ENCODE data around the gene FBXW7.

The FBXW7 gene

DNA sequence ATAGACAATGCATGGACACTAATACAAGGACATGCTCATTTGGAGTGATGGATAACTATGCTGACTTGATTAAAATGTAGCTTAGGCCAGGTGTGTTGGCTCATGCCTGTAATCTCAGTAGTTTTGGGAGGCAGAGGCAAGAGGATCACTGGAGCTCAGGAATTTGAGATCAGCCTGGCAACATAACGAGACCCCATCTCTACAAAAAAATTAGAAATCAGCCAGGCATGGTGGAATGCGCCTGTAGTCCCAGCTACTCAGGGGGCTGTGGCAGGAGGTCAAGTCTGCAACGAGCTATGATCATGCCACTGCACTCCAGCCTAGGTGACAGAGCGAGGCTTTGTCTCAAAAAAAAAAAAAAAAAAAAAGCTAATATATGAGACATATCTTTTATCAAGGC is 196.3 kb downstream of the FBXW7 start:
- Histone ChIP-seq H3K36me3 (ENCODE audit: control insufficient read depth, insufficient read depth, low read length) (peaks cover 7% of the 10 kb centered on the region; the same call in 1 of the 2 replicates), H3K27me3 (ENCODE audit: control insufficient read depth, insufficient read depth, low read length) (no peaks in the 10 kb centered on the region), H3K9ac (ENCODE audit: low read length) (no peak overlapping the region), H3K9me3 (ENCODE audit: control insufficient read depth, insufficient read depth, low read depth, low read length) (no peaks in the 10 kb centered on the region), H3K27ac (ENCODE audit: low read depth, low read length) (no peak overlapping the region), H3K4me3 (ENCODE audit: low read depth, low read length) (no peak overlapping the region), H3K4me1 (ENCODE audit: control insufficient read depth, insufficient read depth, low read length) (no peaks in the 10 kb centered on the region)

- H3K27ac ChIP-seq (ENCODE audit: low read depth, low read length), result no peak overlapping the region
- no peak overlapping the region for H3K4me3 ChIP-seq (ENCODE audit: low read depth, low read length)
- H3K9me3 ChIP-seq (ENCODE audit: control insufficient read depth, insufficient read depth, low read depth, low read length), result no peaks in the 10 kb centered on the region
- H3K9ac ChIP-seq (ENCODE audit: low read length), result no peak overlapping the region
- no peaks in the 10 kb centered on the region for H3K4me1 ChIP-seq (ENCODE audit: control insufficient read depth, insufficient read depth, low read length)
- H3K27me3 ChIP-seq (ENCODE audit: control insufficient read depth, insufficient read depth, low read length), result no peaks in the 10 kb centered on the region
- H3K36me3 ChIP-seq (ENCODE audit: control insufficient read depth, insufficient read depth, low read length), result peaks cover 10% of the 10 kb centered on the region; the same call in 1 of the 2 replicates
Measured at GRCh38 chr4:152334931-152335330, 201.0 kb downstream of the FBXW7 start.

DNA sequence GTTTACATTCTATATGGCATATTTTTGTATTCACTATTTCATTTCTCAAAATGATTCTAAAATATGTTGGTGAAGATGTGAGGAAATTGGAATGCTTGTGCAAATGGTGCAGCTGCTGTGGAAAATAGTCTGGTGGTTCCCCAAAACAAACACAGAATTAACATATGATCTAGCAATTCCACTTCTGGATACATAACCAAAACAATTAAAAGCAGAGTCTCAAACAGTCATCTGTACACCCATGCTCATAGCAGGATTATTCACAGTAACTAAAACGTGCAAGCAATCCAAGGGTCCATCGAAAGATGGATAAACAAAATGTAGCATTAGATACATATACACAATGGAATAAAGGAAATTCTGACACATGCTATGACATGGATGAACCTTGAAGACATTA is 204.8 kb downstream of the FBXW7 start:
- Histone ChIP-seq H3K27ac (ENCODE audit: low read depth, low read length) (no peak overlapping the region), H3K4me3 (ENCODE audit: low read depth, low read length) (no peak overlapping the region), H3K4me1 (ENCODE audit: control insufficient read depth, insufficient read depth, low read length) (no peaks in the 10 kb centered on the region), H3K27me3 (ENCODE audit: control insufficient read depth, insufficient read depth, low read length) (no peaks in the 10 kb centered on the region), H3K9me3 (ENCODE audit: control insufficient read depth, insufficient read depth, low read depth, low read length) (no peaks in the 10 kb centered on the region), H3K36me3 (ENCODE audit: control insufficient read depth, insufficient read depth, low read length) (peaks cover 23% of the 10 kb centered on the region), H3K9ac (ENCODE audit: low read length) (no peak overlapping the region)

DNA sequence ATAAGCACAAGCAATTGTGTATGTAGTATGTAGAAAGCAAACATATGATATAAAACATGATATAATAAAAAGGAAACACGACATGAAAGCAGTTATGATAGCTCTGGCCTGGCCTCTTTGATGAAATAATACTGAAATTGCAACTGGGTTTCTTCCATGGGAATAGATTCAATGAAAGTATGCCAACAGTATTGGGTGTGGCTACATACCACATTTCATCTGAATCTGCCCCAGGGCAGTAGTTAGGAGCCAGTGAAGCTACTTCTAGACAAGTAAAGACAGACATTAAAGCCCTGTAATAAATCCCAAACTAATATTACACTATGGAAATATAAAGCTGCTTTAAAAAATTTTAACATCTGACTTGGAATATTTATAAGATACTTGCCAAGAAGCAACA is 207.3 kb downstream of the FBXW7 start:
- no peaks in the 10 kb centered on the region for H3K27me3 ChIP-seq (ENCODE audit: control insufficient read depth, insufficient read depth, low read length)
- H3K36me3 ChIP-seq (ENCODE audit: control insufficient read depth, insufficient read depth, low read length), result peaks cover 33% of the 10 kb centered on the region
- H3K4me3 ChIP-seq (ENCODE audit: low read depth, low read length), result no peak overlapping the region
- no peaks in the 10 kb centered on the region for H3K4me1 ChIP-seq (ENCODE audit: control insufficient read depth, insufficient read depth, low read length)
- no peak overlapping the region for H3K27ac ChIP-seq (ENCODE audit: low read depth, low read length)
- no peak overlapping the region for H3K9ac ChIP-seq (ENCODE audit: low read length)
- H3K9me3 ChIP-seq (ENCODE audit: control insufficient read depth, insufficient read depth, low read depth, low read length), result no peaks in the 10 kb centered on the region

DNA sequence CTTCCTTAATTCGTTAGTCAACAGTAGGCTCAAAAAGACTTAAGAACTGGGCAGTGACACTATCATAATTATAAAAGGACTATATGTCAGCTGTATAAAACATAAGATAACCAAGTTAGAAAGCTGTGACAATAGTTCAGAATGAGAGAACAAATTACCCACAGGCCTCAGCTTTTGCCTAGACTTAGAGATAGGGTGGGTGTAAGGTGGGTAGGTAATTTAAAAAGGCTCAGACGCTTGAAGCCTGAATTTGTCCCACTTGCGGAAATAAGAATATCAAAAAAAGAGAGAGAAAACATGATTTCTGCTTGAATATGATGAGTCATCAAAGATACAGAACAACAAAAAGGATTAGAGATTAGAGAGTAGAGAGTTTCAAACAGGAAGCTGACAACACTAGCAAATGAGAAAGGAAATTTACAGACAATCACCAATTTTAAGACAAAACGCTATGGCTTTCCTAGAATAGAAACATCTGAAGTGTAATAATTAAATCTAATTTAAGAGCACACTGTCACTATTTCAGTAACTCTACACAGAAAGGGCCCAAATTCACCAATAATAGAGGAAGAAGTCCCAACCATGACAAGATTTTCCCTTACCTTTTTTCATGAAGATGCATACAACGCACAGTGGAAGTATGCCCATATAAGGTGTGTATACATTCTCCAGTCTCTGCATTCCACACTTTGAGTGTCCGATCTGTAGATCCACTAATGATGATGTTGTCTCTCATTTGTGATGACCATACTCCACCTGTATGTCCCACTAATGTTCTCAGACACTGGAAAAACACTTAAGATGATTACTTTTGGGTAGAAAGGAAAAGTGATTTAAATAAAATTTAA is 208.1 kb downstream of the FBXW7 start:
- H3K27ac ChIP-seq (ENCODE audit: low read depth, low read length), result no peak overlapping the region
- H3K9ac ChIP-seq (ENCODE audit: low read length), result no peak overlapping the region
- H3K4me3 ChIP-seq (ENCODE audit: low read depth, low read length), result no peak overlapping the region
- H3K27me3 ChIP-seq (ENCODE audit: control insufficient read depth, insufficient read depth, low read length), result no peaks in the 10 kb centered on the region
- H3K36me3 ChIP-seq (ENCODE audit: control insufficient read depth, insufficient read depth, low read length), result peaks cover 40% of the 10 kb centered on the region
- H3K9me3 ChIP-seq (ENCODE audit: control insufficient read depth, insufficient read depth, low read depth, low read length), result no peaks in the 10 kb centered on the region
- no peaks in the 10 kb centered on the region for H3K4me1 ChIP-seq (ENCODE audit: control insufficient read depth, insufficient read depth, low read length)

GRCh38 chr4:152325831-152326230 is 210.1 kb downstream of the FBXW7 start:
- Histone ChIP-seq H3K36me3 (ENCODE audit: control insufficient read depth, insufficient read depth, low read length) (peaks cover 47% of the 10 kb centered on the region), H3K27ac (ENCODE audit: low read depth, low read length) (no peak overlapping the region), H3K27me3 (ENCODE audit: control insufficient read depth, insufficient read depth, low read length) (no peaks in the 10 kb centered on the region), H3K9me3 (ENCODE audit: control insufficient read depth, insufficient read depth, low read depth, low read length) (no peaks in the 10 kb centered on the region), H3K9ac (ENCODE audit: low read length) (no peak overlapping the region), H3K4me3 (ENCODE audit: low read depth, low read length) (no peak overlapping the region), H3K4me1 (ENCODE audit: control insufficient read depth, insufficient read depth, low read length) (no peaks in the 10 kb centered on the region)

DNA sequence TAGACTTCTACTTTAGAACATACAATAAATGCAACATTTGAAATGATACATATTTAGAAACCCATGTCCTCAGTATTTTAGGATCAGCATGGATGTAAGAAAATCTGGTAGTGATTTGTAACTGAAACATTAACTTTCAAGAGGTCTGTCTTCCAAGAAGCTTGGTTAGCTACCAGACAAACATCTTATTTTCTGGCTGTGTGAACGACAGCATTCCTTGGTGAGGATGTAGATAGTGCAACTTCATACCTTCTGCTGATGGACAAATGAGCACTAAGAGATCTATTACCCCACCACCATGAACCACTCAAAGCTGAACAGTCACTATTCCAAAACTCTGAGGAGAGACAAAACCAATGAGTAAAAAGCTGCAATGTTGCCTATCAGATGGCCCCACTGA is 212.7 kb downstream of the FBXW7 start:
- H3K36me3 ChIP-seq (ENCODE audit: control insufficient read depth, insufficient read depth, low read length), result peaks cover 33% of the 10 kb centered on the region
- no peaks in the 10 kb centered on the region for H3K9me3 ChIP-seq (ENCODE audit: control insufficient read depth, insufficient read depth, low read depth, low read length)
- H3K4me1 ChIP-seq (ENCODE audit: control insufficient read depth, insufficient read depth, low read length), result no peaks in the 10 kb centered on the region

DNA sequence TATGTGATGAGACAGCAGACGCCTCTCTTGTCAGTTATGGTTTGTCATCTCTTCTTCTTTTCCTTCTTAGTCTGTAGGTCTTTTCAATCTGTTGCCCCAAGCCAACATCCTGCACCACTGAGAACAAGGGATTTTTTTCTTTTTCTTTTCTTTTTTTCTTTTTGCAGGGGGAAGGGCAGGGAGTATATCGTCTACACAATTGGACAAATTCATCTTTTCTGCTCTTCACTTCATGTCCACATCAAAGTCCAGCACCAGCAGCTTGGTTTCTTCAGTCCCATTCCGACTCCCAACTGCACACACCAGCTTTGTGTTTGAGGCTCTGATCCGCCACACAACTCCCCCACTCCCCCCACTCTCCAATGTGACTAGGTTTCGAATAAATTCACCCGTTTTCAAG is 213.2 kb downstream of the FBXW7 start:
- no peak overlapping the region for H3K4me3 ChIP-seq (ENCODE audit: low read depth, low read length)
- no peak overlapping the region for H3K9ac ChIP-seq (ENCODE audit: low read length)
- H3K27me3 ChIP-seq (ENCODE audit: control insufficient read depth, insufficient read depth, low read length), result no peaks in the 10 kb centered on the region
- H3K4me1 ChIP-seq (ENCODE audit: control insufficient read depth, insufficient read depth, low read length), result no peaks in the 10 kb centered on the region
- H3K9me3 ChIP-seq (ENCODE audit: control insufficient read depth, insufficient read depth, low read depth, low read length), result no peaks in the 10 kb centered on the region
- H3K36me3 ChIP-seq (ENCODE audit: control insufficient read depth, insufficient read depth, low read length), result peaks cover 28% of the 10 kb centered on the region
- H3K27ac ChIP-seq (ENCODE audit: low read depth, low read length), result no peak overlapping the region

More for the DNA sequence above, 212.7 kb downstream of the FBXW7 start:
- Histone ChIP-seq H3K4me3 (ENCODE audit: low read depth, low read length) (no peak overlapping the region), H3K9ac (ENCODE audit: low read length) (no peak overlapping the region), H3K27ac (ENCODE audit: low read depth, low read length) (no peak overlapping the region), H3K27me3 (ENCODE audit: control insufficient read depth, insufficient read depth, low read length) (no peaks in the 10 kb centered on the region)

- H3K9ac ChIP-seq (ENCODE audit: low read length), result no peak overlapping the region
- H3K4me3 ChIP-seq (ENCODE audit: low read depth, low read length), result no peak overlapping the region
- H3K36me3 ChIP-seq (ENCODE audit: control insufficient read depth, insufficient read depth, low read length), result peaks cover 24% of the 10 kb centered on the region
- H3K27ac ChIP-seq (ENCODE audit: low read depth, low read length), result no peak overlapping the region
- H3K4me1 ChIP-seq (ENCODE audit: control insufficient read depth, insufficient read depth, low read length), result no peaks in the 10 kb centered on the region
- H3K9me3 ChIP-seq (ENCODE audit: control insufficient read depth, insufficient read depth, low read depth, low read length), result no peaks in the 10 kb centered on the region
- H3K27me3 ChIP-seq (ENCODE audit: control insufficient read depth, insufficient read depth, low read length), result no peaks in the 10 kb centered on the region
Measured at GRCh38 chr4:152321923-152322322, 214.0 kb downstream of the FBXW7 start.

GRCh38 chr4:152321398-152321797 is 214.5 kb downstream of the FBXW7 start:
- no peak overlapping the region for H3K9ac ChIP-seq (ENCODE audit: low read length)

GRCh38 chr4:152316969-152317368 is 218.9 kb downstream of the FBXW7 start:
- Histone ChIP-seq H3K27ac (ENCODE audit: low read depth, low read length) (no peak overlapping the region), H3K27me3 (ENCODE audit: control insufficient read depth, insufficient read depth, low read length) (no peaks in the 10 kb centered on the region), H3K4me1 (ENCODE audit: control insufficient read depth, insufficient read depth, low read length) (no peaks in the 10 kb centered on the region), H3K4me3 (ENCODE audit: low read depth, low read length) (no peak overlapping the region), H3K36me3 (ENCODE audit: control insufficient read depth, insufficient read depth, low read length) (peaks cover 2% of the 10 kb centered on the region; the same call in 1 of the 2 replicates), H3K9ac (ENCODE audit: low read length) (no peak overlapping the region), H3K9me3 (ENCODE audit: control insufficient read depth, insufficient read depth, low read depth, low read length) (no peaks in the 10 kb centered on the region)

More at GRCh38 chr4:152321398-152321797, 214.5 kb downstream of the FBXW7 start:
- no peaks in the 10 kb centered on the region for H3K9me3 ChIP-seq (ENCODE audit: control insufficient read depth, insufficient read depth, low read depth, low read length)
- H3K27ac ChIP-seq (ENCODE audit: low read depth, low read length), result no peak overlapping the region
- peaks cover 24% of the 10 kb centered on the region for H3K36me3 ChIP-seq (ENCODE audit: control insufficient read depth, insufficient read depth, low read length)
- no peaks in the 10 kb centered on the region for H3K27me3 ChIP-seq (ENCODE audit: control insufficient read depth, insufficient read depth, low read length)
- H3K4me3 ChIP-seq (ENCODE audit: low read depth, low read length), result no peak overlapping the region
- no peaks in the 10 kb centered on the region for H3K4me1 ChIP-seq (ENCODE audit: control insufficient read depth, insufficient read depth, low read length)
